ENCODE data around the gene KIAA1755. TPM values are rescaled to one million over a fixed set of nuclear protein-coding genes. Genes with fewer than 3 reads are reported as not detected.
A peak's percentile ranks its signal among the peaks of the same experiment; 100 is the strongest.

KIAA1755 gene
- total and polyA plus RNA-seq, 2 of the 4 experiments (the other 2 are of a cell fraction): 2.5 to 5.1 TPM

- Histone ChIP-seq H2BK120ac (ENCODE audit: low read depth, low read length) (peak overlapping the region; percentile 93), H3K27ac (ENCODE audit: insufficient read depth, low read length) (peak overlapping the region; percentile 93), H4K20me1 (ENCODE audit: insufficient read depth, low read length) (no peaks in the 10 kb centered on the region; the same call in 1 of the 2 replicates), H2BK15ac (ENCODE audit: low read depth, low read length) (peak overlapping the region; percentile 92), H4K91ac (ENCODE audit: insufficient read depth, low read depth, low read length) (peak overlapping the region; percentile 96), H3K79me1 (ENCODE audit: low read depth in 1 of 2, low read length in 2 of 2) (no peaks in the 10 kb centered on the region), H3K36me3 (ENCODE audit: control insufficient read depth, insufficient read depth, low read length) (no peaks in the 10 kb centered on the region), H3K23ac (ENCODE audit: low read depth, low read length) (peak overlapping the region; percentile 59; the same call in 1 of the 2 replicates), H3K4me3 (ENCODE audit: insufficient read depth, low read depth, low read length) (no peak overlapping the region), H3K4me2 (ENCODE audit: low read depth, low read length) (peak overlapping the region; percentile 70; the same call in 1 of the 2 replicates), H3K9ac (ENCODE audit: low read depth, low read length) (peak overlapping the region; percentile 15; the same call in 1 of the 2 replicates), H4K8ac (ENCODE audit: low read depth in 2 of 2, low read length in 2 of 2) (peak overlapping the region; percentile 83 to 84), H2BK5ac (ENCODE audit: low read depth, low read length, poor library complexity, severe bottlenecking) (peak overlapping the region; percentile 100), H3K14ac (replicated peaks; ENCODE audit: low read depth, low read length) (peak overlapping the region; percentile 92), H2AK9ac (replicated peaks; ENCODE audit: low read depth, low read length, poor library complexity) (no peak overlapping the region), H3K27me3 (ENCODE audit: control insufficient read depth, insufficient read depth, low read length) (no peaks in the 10 kb centered on the region), H3K9me3 (ENCODE audit: control insufficient read depth, insufficient read depth, low read length) (no peaks in the 10 kb centered on the region), H2BK20ac (ENCODE audit: low read depth, low read length) (peak overlapping the region; percentile 91), H4K5ac (ENCODE audit: low read depth, low read length) (peak overlapping the region; percentile 88), H2AK5ac (ENCODE audit: low read depth, low read length) (peak overlapping the region; percentile 96; the same call in 1 of the 2 replicates), H3K9me1 (ENCODE audit: insufficient read depth, low read length) (peaks cover 21% of the 10 kb centered on the region), H3K4ac (ENCODE audit: low read depth, low read length) (peak overlapping the region; percentile 94), H3K4me1 (ENCODE audit: control insufficient read depth, insufficient read depth, low read length) (peaks cover 51% of the 10 kb centered on the region), H3K18ac (ENCODE audit: low read depth, low read length) (peak overlapping the region; percentile 95), H2AFZ (replicated peaks; ENCODE audit: low read length, poor library complexity) (no peak overlapping the region), H3K56ac (ENCODE audit: extremely low read depth, insufficient read depth, low read length) (peak overlapping the region; percentile 63)
- in situ Hi-C loops (cut with MboI; ENCODE audit: low sequenced_read_pairs) (no loop called here), intact Hi-C loops (cut with micrococcal nuclease) (no loop called here), dilution Hi-C loops (cut with HindIII; ENCODE audit: low sequenced_read_pairs, unreplicated experiment) (no loop called here)
- WGBS, 2 experiments (ENCODE audit: extremely low coverage in 2 of 2, insufficient read length in 1 of 2): 0% methylated on average over 2 of the region's 12 CpGs; no CpG with 5 or more reads in 1 of the 2 experiments
- BruUV-seq (replicated peaks): no TSS peak
- POLR2A ChIA-PET (ENCODE audit: unreplicated experiment): no interaction called here
- peak; percentile 45 for ATAC-seq (ENCODE audit: low read depth)
- DNase-seq: peak; percentile 96
- CTCF ChIA-PET: interaction anchor here (0.6 kb wide), 1 partner anchor 22 kb away, joined by 3 read pairs; no protein-coding TSS in a partner anchor
- no peak for TF ChIP-seq CTCF (conservative IDR thresholded peaks at IDR 0.05; ENCODE audit: low read depth, low read length)
- no peak for TF ChIP-seq RAD21 (IDR thresholded peaks at IDR 0.05; ENCODE audit: low read length)
- TF ChIP-seq CEBPB (IDR thresholded peaks at IDR 0.05; ENCODE audit: low read depth, low read length): peak; percentile 96
- no peak for TF ChIP-seq CHD1 (IDR thresholded peaks at IDR 0.05; ENCODE audit: low read depth, low read length)
- TF ChIP-seq MAFK (IDR thresholded peaks at IDR 0.05; ENCODE audit: low read depth, low read length): no peak
- no peak for TF ChIP-seq RFX5 (IDR thresholded peaks at IDR 0.05; ENCODE audit: low read depth, low read length)
- TF ChIP-seq POLR2A (IDR thresholded peaks at IDR 0.05; ENCODE audit: low read depth, low read length): no peak
- peak; percentile 45; the same call in 1 of the 2 replicates for TF ChIP-seq BHLHE40 (IDR thresholded peaks at IDR 0.05; ENCODE audit: low read depth, low read length)
- no peak for TF ChIP-seq ELK1 (IDR thresholded peaks at IDR 0.05; ENCODE audit: borderline replicate concordance, low read depth, low read length)
- TF ChIP-seq MXI1 (IDR thresholded peaks at IDR 0.05; ENCODE audit: borderline replicate concordance, low read depth, low read length): no peak
- TF ChIP-seq RCOR1 (IDR thresholded peaks at IDR 0.05; ENCODE audit: insufficient replicate concordance, low read length): no peak
- TF ChIP-seq SMC3 (IDR thresholded peaks at IDR 0.05; ENCODE audit: low read depth, low read length): no peak
- no peak for TF ChIP-seq NFE2L2 (IDR thresholded peaks at IDR 0.05; ENCODE audit: low read depth, low read length)
- TF ChIP-seq USF2 (IDR thresholded peaks at IDR 0.05; ENCODE audit: low read depth, low read length): no peak
- TF ChIP-seq FOS (IDR thresholded peaks at IDR 0.05; ENCODE audit: low read depth, low read length): peak; percentile 96
Observed at GRCh38 chr20:38275815-38276550, 15.4 kb upstream of the KIAA1755 start.

Data from IMR-90 (cell line).